ENCODE measurements around the gene MLLT3.

DNA sequence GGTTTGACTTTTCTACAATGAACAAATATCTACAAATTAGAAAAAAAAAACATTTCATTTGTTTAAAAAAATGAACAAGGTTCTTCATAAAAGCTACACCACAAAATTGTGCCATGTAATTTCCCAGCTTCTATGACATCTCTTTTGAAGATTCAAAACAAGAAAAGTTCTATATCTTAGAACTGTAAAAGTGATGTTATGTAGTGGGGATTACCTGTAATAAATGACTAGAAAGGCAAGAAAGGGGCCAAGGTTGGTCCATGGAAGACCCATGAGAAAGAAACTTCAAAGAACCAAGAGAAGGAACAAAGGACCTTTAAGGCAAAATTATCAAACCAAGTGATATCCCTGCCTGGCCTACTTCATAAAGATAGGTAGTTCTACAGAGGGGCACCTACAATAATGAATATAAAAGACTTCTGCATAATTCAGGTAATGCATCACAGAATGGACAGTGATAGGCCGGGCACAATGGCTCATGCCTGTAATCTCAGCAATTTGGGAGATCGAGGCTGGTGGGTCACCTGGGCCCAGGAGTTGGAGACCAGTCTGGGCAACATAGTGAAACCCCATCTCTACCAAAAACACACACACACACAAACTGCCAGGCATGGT, 7.6 kb downstream of the MLLT3 start:
- TF ChIP-seq, protein P1, sequence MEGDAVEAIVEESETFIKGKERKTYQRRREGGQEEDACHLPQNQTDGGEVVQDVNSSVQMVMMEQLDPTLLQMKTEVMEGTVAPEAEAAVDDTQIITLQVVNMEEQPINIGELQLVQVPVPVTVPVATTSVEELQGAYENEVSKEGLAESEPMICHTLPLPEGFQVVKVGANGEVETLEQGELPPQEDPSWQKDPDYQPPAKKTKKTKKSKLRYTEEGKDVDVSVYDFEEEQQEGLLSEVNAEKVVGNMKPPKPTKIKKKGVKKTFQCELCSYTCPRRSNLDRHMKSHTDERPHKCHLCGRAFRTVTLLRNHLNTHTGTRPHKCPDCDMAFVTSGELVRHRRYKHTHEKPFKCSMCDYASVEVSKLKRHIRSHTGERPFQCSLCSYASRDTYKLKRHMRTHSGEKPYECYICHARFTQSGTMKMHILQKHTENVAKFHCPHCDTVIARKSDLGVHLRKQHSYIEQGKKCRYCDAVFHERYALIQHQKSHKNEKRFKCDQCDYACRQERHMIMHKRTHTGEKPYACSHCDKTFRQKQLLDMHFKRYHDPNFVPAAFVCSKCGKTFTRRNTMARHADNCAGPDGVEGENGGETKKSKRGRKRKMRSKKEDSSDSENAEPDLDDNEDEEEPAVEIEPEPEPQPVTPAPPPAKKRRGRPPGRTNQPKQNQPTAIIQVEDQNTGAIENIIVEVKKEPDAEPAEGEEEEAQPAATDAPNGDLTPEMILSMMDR (IDR thresholded peaks at IDR 0.05), result no peak
- TF ChIP-seq POLR2A (IDR thresholded peaks at IDR 0.05), result no peak

Data from right lobe of liver (tissue), 4 donors.